A673 (cell line): Measurements from ENCODE around the gene FAR1.

Experiments used
- EZH2 ChIP-seq: fragments of 200-600 bp; sonication (generic); IDR thresholded peaks from 2 replicates; pipeline ENCODE4 v1.6.1; 2017; ENCODE audit warnings: borderline replicate concordance, low read depth, mild to moderate bottlenecking, mixed read lengths, antibody characterized with exemption, low read length; ENCODE audit not compliant: poor library complexity, severe bottlenecking
- TF ChIP-seq, protein P1 (sequence below): fragments of 300-800, 200-600 bp; sonication (generic); conservative IDR thresholded peaks from 2 replicates; pipeline ENCODE4 v1.5.1; 2017; ENCODE audit warnings: low read depth, mild to moderate bottlenecking, antibody characterized with exemption, low read length, moderate library complexity, mixed read lengths

DNA sequence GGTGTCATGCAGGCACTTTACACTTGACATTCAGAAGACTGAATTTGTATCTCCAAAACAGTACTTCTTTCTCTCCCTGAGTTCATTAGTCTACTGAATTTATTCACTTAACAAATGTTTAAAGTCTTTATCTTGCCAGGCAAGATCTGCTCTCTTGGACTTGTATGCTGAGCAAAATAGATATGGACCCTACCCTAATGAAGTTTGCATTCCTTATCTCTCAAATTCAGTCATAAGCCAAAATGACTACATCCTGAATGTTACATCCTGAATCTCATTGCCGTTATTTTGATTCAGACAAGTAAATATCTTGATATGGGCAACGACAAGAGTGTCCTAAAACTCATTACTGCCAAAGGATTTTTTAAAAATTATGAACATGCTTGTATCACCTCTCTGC is 29.7 kb downstream of the FAR1 start:
- TF ChIP-seq, protein P1, sequence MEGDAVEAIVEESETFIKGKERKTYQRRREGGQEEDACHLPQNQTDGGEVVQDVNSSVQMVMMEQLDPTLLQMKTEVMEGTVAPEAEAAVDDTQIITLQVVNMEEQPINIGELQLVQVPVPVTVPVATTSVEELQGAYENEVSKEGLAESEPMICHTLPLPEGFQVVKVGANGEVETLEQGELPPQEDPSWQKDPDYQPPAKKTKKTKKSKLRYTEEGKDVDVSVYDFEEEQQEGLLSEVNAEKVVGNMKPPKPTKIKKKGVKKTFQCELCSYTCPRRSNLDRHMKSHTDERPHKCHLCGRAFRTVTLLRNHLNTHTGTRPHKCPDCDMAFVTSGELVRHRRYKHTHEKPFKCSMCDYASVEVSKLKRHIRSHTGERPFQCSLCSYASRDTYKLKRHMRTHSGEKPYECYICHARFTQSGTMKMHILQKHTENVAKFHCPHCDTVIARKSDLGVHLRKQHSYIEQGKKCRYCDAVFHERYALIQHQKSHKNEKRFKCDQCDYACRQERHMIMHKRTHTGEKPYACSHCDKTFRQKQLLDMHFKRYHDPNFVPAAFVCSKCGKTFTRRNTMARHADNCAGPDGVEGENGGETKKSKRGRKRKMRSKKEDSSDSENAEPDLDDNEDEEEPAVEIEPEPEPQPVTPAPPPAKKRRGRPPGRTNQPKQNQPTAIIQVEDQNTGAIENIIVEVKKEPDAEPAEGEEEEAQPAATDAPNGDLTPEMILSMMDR = no peak
- no peak for TF ChIP-seq EZH2
